Sigmoid colon (tissue), 4 donors: Measurements from ENCODE around the gene PIK3R6.

Source experiments
- CTCF ChIP-seq, 4 experiments: fragments of 450-650 bp in 3 of 4; fragments of 200-600 bp in 1 of 4; IDR thresholded peaks; one replicate each; pipeline ENCODE4 v1.5.1; 2016 to 2019; ENCODE audit warnings: antibody characterized with exemption in 4 of 4, mild to moderate bottlenecking in 3 of 4, moderate library complexity in 2 of 4
- EP300 ChIP-seq, 4 donors: sonication (generic); formaldehyde crosslinking; IDR thresholded peaks; one replicate each; pipeline ENCODE4 v1.6.1; 2017; ENCODE audit warnings: antibody characterized with exemption in 4 of 4
- POLR2A ChIP-seq, 2 donors: fragments of 450-650 bp; IDR thresholded peaks; one replicate each; pipeline ENCODE4 v1.6.1; 2016; ENCODE audit warnings: antibody characterized with exemption in 2 of 2, mild to moderate bottlenecking in 2 of 2, moderate library complexity in 2 of 2
- POLR2AphosphoS5 ChIP-seq, 4 donors: sonication (generic); formaldehyde crosslinking; IDR thresholded peaks; one replicate each; pipeline ENCODE4 v1.6.1; 2017; ENCODE audit warnings: antibody characterized with exemption in 4 of 4

- no peak for TF ChIP-seq EP300 (IDR thresholded peaks at IDR 0.05)
- no peak for TF ChIP-seq POLR2A (IDR thresholded peaks at IDR 0.05)
- no peak for TF ChIP-seq CTCF (IDR thresholded peaks at IDR 0.05)
- TF ChIP-seq POLR2AphosphoS5 (IDR thresholded peaks at IDR 0.05): no peak
These were observed 10.5 kb upstream of the PIK3R6 start for GRCh38 chr17:8877984-8878383.
